ENCODE results near the gene PDZD2.
"Not testable (repeated sequence)": the region's sequence is repeated elsewhere in the genome, so short reads cannot be mapped to it uniquely, and the experiment has no call there.

DNA sequence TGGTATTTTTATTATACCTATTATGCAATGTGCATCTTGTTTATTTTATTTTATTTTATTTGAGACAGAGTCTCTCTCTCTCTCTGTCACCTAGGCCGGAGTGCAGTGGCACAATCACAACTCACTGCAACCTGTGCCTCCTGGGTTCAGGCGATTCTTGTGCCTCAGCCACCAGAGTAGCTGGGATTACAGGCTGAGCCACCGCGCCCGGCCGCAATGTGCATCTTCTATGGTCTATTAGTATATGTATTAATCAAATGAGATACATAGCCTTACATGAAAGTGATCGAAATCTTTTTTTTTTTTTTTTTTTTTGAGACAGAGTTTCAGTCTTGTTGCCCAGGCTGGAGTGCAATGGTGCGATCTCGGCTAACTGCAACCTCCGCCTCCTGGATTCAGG lies 89.9 kb downstream of the PDZD2 start:
- TF ChIP-seq, protein P1, sequence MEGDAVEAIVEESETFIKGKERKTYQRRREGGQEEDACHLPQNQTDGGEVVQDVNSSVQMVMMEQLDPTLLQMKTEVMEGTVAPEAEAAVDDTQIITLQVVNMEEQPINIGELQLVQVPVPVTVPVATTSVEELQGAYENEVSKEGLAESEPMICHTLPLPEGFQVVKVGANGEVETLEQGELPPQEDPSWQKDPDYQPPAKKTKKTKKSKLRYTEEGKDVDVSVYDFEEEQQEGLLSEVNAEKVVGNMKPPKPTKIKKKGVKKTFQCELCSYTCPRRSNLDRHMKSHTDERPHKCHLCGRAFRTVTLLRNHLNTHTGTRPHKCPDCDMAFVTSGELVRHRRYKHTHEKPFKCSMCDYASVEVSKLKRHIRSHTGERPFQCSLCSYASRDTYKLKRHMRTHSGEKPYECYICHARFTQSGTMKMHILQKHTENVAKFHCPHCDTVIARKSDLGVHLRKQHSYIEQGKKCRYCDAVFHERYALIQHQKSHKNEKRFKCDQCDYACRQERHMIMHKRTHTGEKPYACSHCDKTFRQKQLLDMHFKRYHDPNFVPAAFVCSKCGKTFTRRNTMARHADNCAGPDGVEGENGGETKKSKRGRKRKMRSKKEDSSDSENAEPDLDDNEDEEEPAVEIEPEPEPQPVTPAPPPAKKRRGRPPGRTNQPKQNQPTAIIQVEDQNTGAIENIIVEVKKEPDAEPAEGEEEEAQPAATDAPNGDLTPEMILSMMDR (IDR thresholded peaks at IDR 0.05), result not testable (repeated sequence)
- not testable (repeated sequence) for TF ChIP-seq ZFX (IDR thresholded peaks at IDR 0.05; ENCODE audit: borderline replicate concordance)

Data from 22Rv1 (cell line).